ENCODE measurements around the gene COL12A1. TPM values are rescaled to one million over a fixed set of nuclear protein-coding genes. Genes with fewer than 3 reads are reported as not detected.

Gene COL12A1
- polyA plus RNA-seq, 4 donors: 63.7 to 1,684 (median 152) TPM

- DNase-seq (ENCODE audit: low read depth in 4 of 4, low spot score in 3 of 4): no peak
Measured at GRCh38 chr6:75108333-75108974, 97.4 kb downstream of the COL12A1 start.

GRCh38 chr6:75107913-75108312, 97.9 kb downstream of the COL12A1 start:
- no peak for DNase-seq (ENCODE audit: low read depth in 4 of 4, low spot score in 3 of 4)

DNA sequence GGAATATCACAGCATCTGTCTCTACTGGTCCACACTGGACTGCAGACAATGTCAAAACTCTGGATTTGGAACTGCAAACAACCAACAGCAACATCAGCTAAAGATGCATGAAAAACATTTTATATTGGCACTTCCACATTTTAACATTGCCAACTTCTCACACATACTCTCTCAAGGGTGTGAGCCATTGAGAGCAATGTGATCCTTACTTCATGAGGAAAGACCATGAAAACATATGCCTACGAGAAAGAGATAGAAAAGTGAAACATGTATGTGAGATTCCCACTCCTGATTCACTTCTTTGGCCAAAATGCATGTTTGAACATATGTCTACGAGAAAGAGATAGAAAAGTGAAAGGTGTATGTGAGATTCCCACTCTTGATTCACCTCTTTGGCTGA, 99.4 kb downstream of the COL12A1 start:
- DNase-seq (ENCODE audit: low read depth in 4 of 4, low spot score in 3 of 4): no peak

DNA sequence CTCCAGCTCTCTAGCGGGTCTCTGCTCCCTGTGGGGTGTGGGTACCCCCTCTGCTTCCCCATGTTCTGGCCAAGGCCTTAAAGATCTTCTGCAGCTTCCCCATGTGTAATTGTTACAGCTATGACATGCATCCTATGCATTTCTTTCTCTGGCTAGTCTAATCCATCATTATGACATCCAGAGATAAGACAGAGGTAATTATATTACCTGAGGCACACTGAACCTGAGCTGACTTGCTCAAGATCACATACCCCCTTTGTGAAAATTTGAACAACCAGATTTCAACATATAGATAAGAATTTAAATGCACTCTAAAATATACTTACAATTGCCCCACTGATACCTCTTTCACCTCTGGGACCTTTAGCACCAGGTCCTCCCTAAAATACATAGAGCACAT, 102.4 kb downstream of the COL12A1 start:
- DNase-seq (ENCODE audit: low read depth in 4 of 4, low spot score in 3 of 4): no peak

DNA sequence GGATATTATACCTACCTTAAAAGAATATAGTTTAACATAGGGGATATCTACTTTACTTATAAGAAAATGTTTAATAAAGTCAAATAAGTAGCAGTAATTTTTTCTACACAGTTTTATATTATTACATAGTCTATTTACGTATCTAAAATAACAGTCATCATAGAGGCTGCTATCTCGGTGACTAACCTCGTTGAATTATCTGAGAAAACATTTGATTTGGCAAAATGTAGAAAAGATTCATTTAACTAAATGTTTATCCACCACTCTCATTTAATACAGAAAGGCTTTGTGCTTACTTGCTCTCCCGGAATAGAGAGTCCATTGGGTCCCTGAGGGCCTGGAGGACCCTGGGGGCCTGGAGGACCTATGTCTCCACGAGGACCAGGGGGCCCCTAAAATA, 103.6 kb downstream of the COL12A1 start:
- DNase-seq (ENCODE audit: low read depth in 4 of 4, low spot score in 3 of 4): no peak

DNA sequence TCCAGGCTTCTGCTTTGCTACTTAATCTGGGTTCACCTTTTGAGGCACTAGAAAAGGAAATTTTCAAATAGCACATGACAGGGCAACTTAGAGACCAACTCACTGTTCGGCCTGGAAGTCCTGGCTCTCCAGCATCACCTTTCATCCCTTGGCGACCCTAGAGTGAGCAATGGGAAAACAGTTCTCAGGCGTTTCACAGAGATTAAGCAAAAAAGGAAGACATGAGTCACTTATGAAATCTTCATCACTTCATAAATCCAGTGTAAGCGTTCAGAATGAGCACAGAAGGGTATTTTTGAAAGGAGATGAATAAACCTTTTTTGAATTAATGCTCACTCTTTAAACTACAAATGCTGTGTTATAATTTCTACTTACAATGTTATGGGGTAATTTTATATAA, 104.0 kb downstream of the COL12A1 start:
- no peak for DNase-seq (ENCODE audit: low read depth in 4 of 4, low spot score in 3 of 4)

GRCh38 chr6:75098709-75099108, 107.1 kb downstream of the COL12A1 start:
- no peak for DNase-seq (ENCODE audit: low read depth in 4 of 4, low spot score in 3 of 4)

DNA sequence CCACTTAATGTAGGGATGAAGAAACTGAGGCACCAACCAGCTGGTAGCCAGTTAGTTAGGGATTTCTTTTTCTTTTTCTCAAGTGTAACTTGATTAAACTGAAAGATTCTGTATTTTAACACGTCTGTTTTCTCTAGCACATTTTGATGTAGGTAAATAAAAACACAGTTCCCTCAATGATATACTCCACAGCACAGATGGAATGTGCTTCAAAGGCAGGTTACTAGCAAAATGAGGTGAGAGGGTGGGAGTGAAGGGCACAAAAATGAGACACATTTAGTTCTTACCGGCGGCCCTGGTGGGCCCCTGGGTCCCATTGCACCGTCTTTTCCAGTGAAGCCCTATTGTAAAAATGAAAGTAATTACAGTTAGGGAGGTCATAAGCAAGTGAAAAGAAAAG, 108.9 kb downstream of the COL12A1 start:
- no peak for DNase-seq (ENCODE audit: low read depth in 4 of 4, low spot score in 3 of 4)

DNA sequence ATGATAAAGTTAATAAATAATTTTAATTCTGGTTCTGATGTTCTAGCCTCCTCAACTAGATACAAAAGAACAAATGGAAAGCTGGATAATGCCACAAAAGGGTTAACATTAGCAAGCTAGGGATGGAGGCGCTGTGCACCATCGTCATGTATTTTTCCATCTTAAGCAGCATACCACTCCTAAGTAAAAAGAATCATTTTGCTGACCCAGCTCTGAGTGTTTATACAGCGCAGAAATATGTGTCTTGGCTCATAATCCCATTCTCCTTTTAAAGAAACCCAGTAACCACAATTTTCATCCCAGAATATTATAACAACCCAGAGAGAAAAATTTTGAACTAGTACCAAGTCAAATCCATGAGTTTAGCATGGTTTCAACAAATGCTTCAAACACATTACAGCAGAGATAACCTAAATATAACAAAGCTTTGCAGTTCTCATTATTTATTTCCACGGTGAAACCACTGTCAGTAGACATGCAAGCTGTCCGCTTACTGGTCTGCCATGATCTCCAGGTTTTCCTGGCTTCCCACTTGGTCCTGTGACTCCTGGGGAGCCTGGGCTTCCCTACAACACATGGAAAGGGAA, 111.1 kb downstream of the COL12A1 start:
- DNase-seq (ENCODE audit: low read depth in 4 of 4, low spot score in 3 of 4): no peak

DNA sequence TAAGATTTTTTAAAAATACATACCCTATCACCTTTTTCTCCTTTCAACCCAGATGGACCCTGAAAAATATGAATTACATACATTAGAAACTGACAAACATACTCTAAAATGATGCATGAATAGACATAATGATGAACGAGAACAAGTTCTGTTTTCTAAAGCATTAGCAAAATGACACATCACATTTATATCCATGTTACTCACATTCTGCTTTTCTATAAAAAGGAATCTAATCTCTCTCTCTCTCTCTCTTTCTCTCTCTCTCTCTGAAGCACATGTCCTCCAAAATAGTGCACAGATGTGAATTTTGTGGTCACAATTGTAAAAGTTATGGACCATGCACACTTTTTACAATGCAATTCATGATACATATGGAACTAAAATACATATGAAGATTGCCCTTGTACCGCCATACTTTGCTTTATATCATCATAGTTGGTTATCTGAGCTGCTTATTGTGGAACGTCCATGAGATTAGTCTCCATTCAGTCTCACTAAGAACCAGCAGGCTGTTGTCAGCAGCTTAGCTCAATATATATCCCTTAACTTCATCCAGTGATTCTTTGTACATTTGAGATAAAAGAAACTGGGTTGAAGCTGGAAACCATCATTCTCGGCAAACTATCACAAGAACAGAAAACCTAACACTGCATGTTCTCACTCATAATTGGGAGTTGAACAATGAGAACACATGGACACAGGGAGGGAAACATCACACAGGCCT, 114.2 kb downstream of the COL12A1 start:
- no peak for DNase-seq (ENCODE audit: low read depth in 4 of 4, low spot score in 3 of 4)

DNA sequence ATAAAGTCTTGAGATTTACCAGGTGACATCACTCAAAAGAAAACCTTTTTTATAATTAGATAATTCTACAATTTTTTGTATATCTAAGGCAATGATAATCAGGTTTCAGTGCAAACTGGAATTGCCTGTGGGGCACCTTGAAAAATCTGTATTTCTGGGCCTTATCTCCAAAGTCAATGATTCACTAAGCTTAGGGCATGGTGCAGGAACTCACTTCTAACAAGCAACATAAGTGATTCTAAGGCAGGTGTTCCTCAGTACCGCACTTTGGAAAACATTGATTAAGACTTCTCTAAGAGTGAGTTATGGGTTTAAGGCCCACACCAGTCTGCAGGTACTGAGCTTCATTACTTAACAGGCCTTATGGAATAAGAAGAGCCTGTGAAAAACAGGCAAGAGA, 115.3 kb downstream of the COL12A1 start:
- DNase-seq (ENCODE audit: low read depth in 4 of 4, low spot score in 3 of 4): no peak

DNA sequence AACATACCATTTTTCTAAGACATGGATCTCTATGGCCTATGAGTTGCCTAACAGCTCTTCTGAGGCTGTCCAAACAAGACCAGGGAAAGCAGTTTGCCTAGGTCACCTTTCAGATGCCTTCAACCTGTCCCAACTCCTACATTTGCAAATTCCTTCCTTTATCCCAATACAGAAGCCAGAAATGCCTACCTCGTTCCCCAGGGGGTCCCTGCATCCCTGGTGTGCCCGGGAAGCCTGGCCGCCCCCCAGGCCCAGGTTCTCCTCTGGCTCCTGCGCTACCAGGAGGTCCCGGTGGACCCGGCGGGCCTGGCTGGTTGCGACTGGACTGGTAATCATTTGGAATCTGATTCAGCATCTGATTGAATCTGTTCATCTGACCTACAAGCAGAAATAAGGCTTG, 115.9 kb downstream of the COL12A1 start:
- DNase-seq (ENCODE audit: low read depth in 4 of 4, low spot score in 3 of 4): no peak

DNA sequence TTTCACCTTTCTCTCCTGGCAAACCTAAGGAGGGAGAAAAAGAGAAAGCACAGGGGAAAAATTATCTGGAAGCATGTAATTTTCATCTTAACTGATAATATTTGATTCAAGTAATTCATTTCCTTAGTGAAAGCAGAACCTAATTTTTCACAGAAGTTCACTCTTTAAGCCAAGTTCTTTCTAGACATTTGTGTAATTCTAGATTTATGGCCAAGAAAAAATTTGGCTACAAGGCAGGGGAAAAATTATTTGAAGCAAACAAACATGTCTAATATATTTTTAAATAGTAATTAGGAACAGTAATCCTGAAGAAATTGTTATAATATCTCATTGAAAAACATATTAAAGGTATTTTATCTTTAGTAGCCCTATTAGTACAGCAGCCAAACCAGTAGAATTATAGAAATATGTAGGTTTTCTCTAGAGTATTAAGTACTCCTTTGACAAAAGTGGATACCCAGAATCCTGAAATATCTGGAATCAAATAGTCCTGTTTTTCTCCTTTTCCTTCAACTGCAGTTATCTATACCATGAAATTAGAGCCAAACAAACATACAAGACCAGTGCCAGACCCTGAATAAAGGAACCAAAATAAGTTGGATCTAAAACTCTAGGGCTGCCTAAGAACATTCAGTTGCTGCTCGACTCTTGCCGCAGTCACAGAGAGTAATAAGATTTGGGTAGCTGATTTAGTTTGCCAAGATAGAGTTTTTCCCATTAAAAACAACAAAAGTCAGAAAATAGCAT, 116.5 kb downstream of the COL12A1 start:
- DNase-seq (ENCODE audit: low read depth in 4 of 4, low spot score in 3 of 4): no peak

- no peak for DNase-seq (ENCODE audit: low read depth in 4 of 4, low spot score in 3 of 4)
Measured at GRCh38 chr6:75085931-75086635, 119.8 kb downstream of the COL12A1 start.

- DNase-seq (ENCODE audit: low read depth in 4 of 4, low spot score in 3 of 4): no peak
Measured at GRCh38 chr6:75084872-75085381, 120.9 kb downstream of the COL12A1 start.

DNA sequence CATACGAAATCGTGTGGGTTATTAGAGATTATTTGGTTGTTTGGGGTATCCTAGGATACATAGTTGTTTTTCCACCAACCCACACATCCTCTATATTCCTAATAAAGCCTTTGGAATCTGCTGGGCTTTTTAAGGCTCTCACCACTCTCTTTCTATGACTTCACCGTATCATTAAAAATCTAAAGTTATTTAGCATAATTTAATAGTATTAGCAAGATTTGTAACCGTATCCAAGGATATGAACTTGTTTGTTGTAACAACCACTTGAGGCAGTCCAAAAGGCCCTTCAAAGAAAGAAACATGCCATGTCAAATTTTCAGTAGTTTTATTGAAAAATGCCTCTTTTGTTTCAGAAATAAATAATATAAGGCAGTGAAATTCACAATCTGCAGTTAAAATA, 121.8 kb downstream of the COL12A1 start:
- no peak for DNase-seq (ENCODE audit: low read depth in 4 of 4, low spot score in 3 of 4)

DNA sequence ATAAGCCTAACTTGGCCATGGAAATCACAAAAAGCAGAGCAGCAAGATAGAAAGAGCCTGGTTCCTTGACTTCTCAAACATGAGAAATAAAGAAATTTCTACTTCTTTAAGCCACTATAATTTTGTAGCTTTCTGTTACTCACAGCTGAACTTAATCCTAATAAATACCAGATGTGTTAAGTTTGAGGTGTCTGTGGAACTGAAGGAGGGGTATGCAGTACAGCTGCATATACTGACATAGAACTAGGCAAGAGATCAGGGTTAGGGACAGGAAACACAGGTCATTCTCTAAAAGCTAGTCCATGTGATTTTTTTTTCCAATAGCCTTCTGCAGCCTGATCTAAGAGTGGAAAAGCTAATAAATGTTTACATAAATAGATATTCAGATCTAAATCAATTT, 123.9 kb downstream of the COL12A1 start:
- DNase-seq (ENCODE audit: low read depth in 4 of 4, low spot score in 3 of 4): no peak

GRCh38 chr6:75081047-75081446, 124.8 kb downstream of the COL12A1 start:
- DNase-seq (ENCODE audit: low read depth in 4 of 4, low spot score in 3 of 4): no peak

GRCh38 chr6:75079589-75079988, 126.3 kb downstream of the COL12A1 start:
- DNase-seq (ENCODE audit: low read depth in 4 of 4, low spot score in 3 of 4): no peak

DNA sequence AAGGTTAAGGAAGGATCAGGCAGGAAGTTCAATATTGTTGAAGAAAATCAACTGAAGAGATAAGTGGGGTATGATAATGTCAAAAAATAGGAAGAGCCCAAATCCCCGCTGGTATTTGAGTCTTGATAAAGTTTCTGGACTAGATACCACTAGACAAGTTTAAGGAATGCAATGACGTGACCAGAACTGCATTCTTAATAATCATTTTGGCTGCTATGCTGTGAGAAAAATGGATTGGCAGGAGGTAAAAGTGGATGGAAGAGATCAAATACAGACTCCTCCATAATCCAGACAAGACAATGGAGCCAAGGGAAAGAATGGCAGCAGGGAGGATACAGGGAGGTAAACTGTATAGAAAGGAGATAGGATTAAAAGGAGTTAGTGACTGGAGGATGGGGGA, 128.2 kb downstream of the COL12A1 start:
- DNase-seq (ENCODE audit: low read depth in 4 of 4, low spot score in 3 of 4): no peak

- no peak for DNase-seq (ENCODE audit: low read depth in 4 of 4, low spot score in 3 of 4)
Measured at GRCh38 chr6:75076009-75076408, 129.8 kb downstream of the COL12A1 start.
